HepG2 (cell line): Measurements from ENCODE around the gene LAMA5. TPM values are rescaled to one million over a fixed set of nuclear protein-coding genes. Genes with fewer than 3 reads are reported as not detected.

Source experiments
- ASH2L ChIP-seq: fragments of 300-600, 200-600 bp; sonication (generic); IDR thresholded peaks from 2 replicates; pipeline ENCODE4 v1.7.0; 2017; ENCODE audit warnings: low read depth, mild to moderate bottlenecking, moderate library complexity, mixed read lengths, low read length; ENCODE audit not compliant: insufficient read length
- BRF2 ChIP-seq: sonication (generic); formaldehyde crosslinking; IDR thresholded peaks from 2 replicates; pipeline ENCODE4 v1.8.1; 2022; ENCODE audit warnings: mild to moderate bottlenecking, missing genetic modification reagents
- EP300 ChIP-seq, 3 experiments: sonication (generic) in 1 of 3; formaldehyde crosslinking in 1 of 3; IDR thresholded peaks; 2 replicates each; pipeline versions ENCODE4 v1.5.1 to v1.6.1; 2011 to 2020; ENCODE audit warnings: low read depth in 2 of 3, low read length in 2 of 3, borderline replicate concordance in 1 of 3, improper control_type of control experiment in 1 of 3, mild to moderate bottlenecking in 1 of 3, missing genetic modification reagents in 1 of 3, moderate library complexity in 1 of 3
- FOXP1 ChIP-seq, 2 experiments: fragments of 450-650 bp in 1 of 2; IDR thresholded peaks; 2 replicates each; pipeline ENCODE4 v1.6.1; 2017 to 2018; ENCODE audit warnings: antibody characterized with exemption in 1 of 2
- HNRNPLL ChIP-seq: fragments of 200-400 bp; formaldehyde crosslinking; IDR thresholded peaks from 2 replicates; pipeline ENCODE4 v1.6.1; 2017; ENCODE audit warnings: mild to moderate bottlenecking, low read depth, low read length; ENCODE audit not compliant: poor library complexity, severe bottlenecking
- HOMEZ ChIP-seq: IDR thresholded peaks from 2 replicates; pipeline ENCODE4 v1.6.1; 2016; ENCODE audit warnings: low read depth
- ISL2 ChIP-seq: sonication (generic); formaldehyde crosslinking; IDR thresholded peaks from 2 replicates; pipeline ENCODE4 v1.5.0; 2020; ENCODE audit warnings: missing genetic modification reagents
- NAIF1 ChIP-seq: sonication (generic); formaldehyde crosslinking; IDR thresholded peaks from 2 replicates; pipeline ENCODE4 v1.5.0; 2020; ENCODE audit warnings: mild to moderate bottlenecking, missing genetic modification reagents, borderline replicate concordance
- PHF20 ChIP-seq: sonication (generic); formaldehyde crosslinking; IDR thresholded peaks from 2 replicates; pipeline ENCODE4 v1.5.0; 2020; ENCODE audit warnings: mild to moderate bottlenecking, missing genetic modification reagents
- POGZ ChIP-seq: sonication (generic); formaldehyde crosslinking; IDR thresholded peaks from 2 replicates; pipeline ENCODE4 v1.4.0; 2020; ENCODE audit warnings: mild to moderate bottlenecking, missing genetic modification reagents
- RBM39 ChIP-seq: fragments of 200-400 bp; formaldehyde crosslinking; IDR thresholded peaks from one replicate; pipeline ENCODE4 v1.6.1; 2018; ENCODE audit warnings: antibody characterized with exemption, mild to moderate bottlenecking, low read depth, low read length; ENCODE audit not compliant: poor library complexity, severe bottlenecking
- SKIL ChIP-seq: sonication (generic); formaldehyde crosslinking; IDR thresholded peaks from 2 replicates; pipeline ENCODE4 v1.8.0; 2022; ENCODE audit warnings: missing genetic modification reagents, mild to moderate bottlenecking, moderate library complexity, borderline replicate concordance
- UBTF ChIP-seq: sonication (generic); formaldehyde crosslinking; IDR thresholded peaks from 2 replicates; pipeline ENCODE4 v1.4.0; 2020; ENCODE audit warnings: mild to moderate bottlenecking, missing genetic modification reagents
- ZBTB34 ChIP-seq: sonication (generic); formaldehyde crosslinking; IDR thresholded peaks from 2 replicates; pipeline ENCODE4 v1.8.0; 2022; ENCODE audit warnings: mild to moderate bottlenecking, missing genetic modification reagents
- ZNF136 ChIP-seq: sonication (generic); formaldehyde crosslinking; IDR thresholded peaks from 2 replicates; pipeline ENCODE4 v1.8.1; 2022; ENCODE audit warnings: low read depth, mild to moderate bottlenecking, moderate library complexity, missing genetic modification reagents
- ZNF20 ChIP-seq: sonication (generic); formaldehyde crosslinking; IDR thresholded peaks from 2 replicates; pipeline ENCODE4 v1.4.0; 2020; ENCODE audit warnings: mild to moderate bottlenecking, moderate library complexity, missing genetic modification reagents
- ZNF225 ChIP-seq: sonication (generic); formaldehyde crosslinking; IDR thresholded peaks from 2 replicates; pipeline ENCODE4 v1.4.0; 2020; ENCODE audit warnings: mild to moderate bottlenecking, missing genetic modification reagents
- ZNF747 ChIP-seq: sonication (generic); formaldehyde crosslinking; IDR thresholded peaks from 2 replicates; pipeline ENCODE4 v1.8.1; 2023; ENCODE audit warnings: missing genetic modification reagents, mild to moderate bottlenecking, borderline replicate concordance
- polyA plus RNA-seq, 8 experiments: library from polyadenylated mRNA; depleted of rRNA in 3 of 8; stranded (reverse) in 7 of 8; unstranded in 1 of 8; fragments of >200 nt; fragmentation: Illumina TruSeq in 4 of 8; extraction: Trizol in 4 of 8; gene quantifications; 2 replicates each; pipeline versions ENCODE4 v1.2.1 to v1.2.3, GENCODE V29; 2011 to 2016; ENCODE audit warnings: low read depth in 4 of 8, missing spikeins in 1 of 8, mixed read lengths in 1 of 8; ENCODE audit not compliant: insufficient read depth in 1 of 8
- total RNA-seq, 5 experiments: library from RNA; depleted of rRNA; stranded (reverse); fragments of >200 nt; fragmentation: Illumina TruSeq; extraction: Trizol; gene quantifications; 2 replicates each; pipeline ENCODE4 v1.2.3, GENCODE V29; 2016; ENCODE audit warnings: low read depth in 1 of 5

Gene LAMA5
- total and polyA plus RNA-seq, 2 of the 13 experiments (the other 11 are each of a cell fraction or from before 2014, with no cell fraction given): 21.0 to 44.7 TPM

- no peak for TF ChIP-seq SKIL (CRISPR knock-in tag)
- 0 out of 2 replicates have a peak, but pooled peaks have one; percentile 50 for TF ChIP-seq ZNF747 (CRISPR knock-in tag)
- TF ChIP-seq ZNF136: no peak
- 0 out of 2 replicates have a peak, but pooled peaks have one; percentile 32 for TF ChIP-seq POGZ (CRISPR knock-in tag)
- TF ChIP-seq ASH2L: no peak
- no peak for TF ChIP-seq ZNF20
- TF ChIP-seq HOMEZ (CRISPR knock-in tag): no peak
- TF ChIP-seq EP300 (IDR thresholded peaks at IDR 0.05; ENCODE audit: low read depth in 2 of 2, low read length in 2 of 2): no peak
- TF ChIP-seq EP300 (CRISPR knock-in tag; IDR thresholded peaks at IDR 0.05; ENCODE audit: borderline replicate concordance): no peak
- no peak for TF ChIP-seq NAIF1 (CRISPR knock-in tag)
- no peak for TF ChIP-seq PHF20 (CRISPR knock-in tag)
- TF ChIP-seq BRF2 (CRISPR knock-in tag): no peak
- TF ChIP-seq ZBTB34 (CRISPR knock-in tag): no peak
- TF ChIP-seq ISL2 (CRISPR knock-in tag): no peak
- peak; percentile 70 for TF ChIP-seq UBTF (CRISPR knock-in tag)
- TF ChIP-seq ZNF225 (CRISPR knock-in tag): peak; percentile 86; the same call in 1 of the 2 replicates
- no peak for TF ChIP-seq FOXP1 (IDR thresholded peaks at IDR 0.05)
- TF ChIP-seq FOXP1 (CRISPR knock-in tag; IDR thresholded peaks at IDR 0.05): 0 out of 2 replicates have a peak, but pooled peaks have one; percentile 12
- no peak for TF ChIP-seq HNRNPLL
- TF ChIP-seq RBM39: peak; percentile 51
Measured at GRCh38 chr20:62409931-62410745, 43.0 kb upstream of the LAMA5 start (continued).
